NCI-H82 (cell line): ENCODE measurements around the gene GHDC.
"Not testable (repeated sequence)": the region's sequence is repeated elsewhere in the genome, so short reads cannot be mapped to it uniquely, and the experiment has no call there.

Experiments
- DNase-seq: peaks from one replicate; lab custom pipeline; 2025; lab: John Stamatoyannopoulos, UW

Gene GHDC

DNA sequence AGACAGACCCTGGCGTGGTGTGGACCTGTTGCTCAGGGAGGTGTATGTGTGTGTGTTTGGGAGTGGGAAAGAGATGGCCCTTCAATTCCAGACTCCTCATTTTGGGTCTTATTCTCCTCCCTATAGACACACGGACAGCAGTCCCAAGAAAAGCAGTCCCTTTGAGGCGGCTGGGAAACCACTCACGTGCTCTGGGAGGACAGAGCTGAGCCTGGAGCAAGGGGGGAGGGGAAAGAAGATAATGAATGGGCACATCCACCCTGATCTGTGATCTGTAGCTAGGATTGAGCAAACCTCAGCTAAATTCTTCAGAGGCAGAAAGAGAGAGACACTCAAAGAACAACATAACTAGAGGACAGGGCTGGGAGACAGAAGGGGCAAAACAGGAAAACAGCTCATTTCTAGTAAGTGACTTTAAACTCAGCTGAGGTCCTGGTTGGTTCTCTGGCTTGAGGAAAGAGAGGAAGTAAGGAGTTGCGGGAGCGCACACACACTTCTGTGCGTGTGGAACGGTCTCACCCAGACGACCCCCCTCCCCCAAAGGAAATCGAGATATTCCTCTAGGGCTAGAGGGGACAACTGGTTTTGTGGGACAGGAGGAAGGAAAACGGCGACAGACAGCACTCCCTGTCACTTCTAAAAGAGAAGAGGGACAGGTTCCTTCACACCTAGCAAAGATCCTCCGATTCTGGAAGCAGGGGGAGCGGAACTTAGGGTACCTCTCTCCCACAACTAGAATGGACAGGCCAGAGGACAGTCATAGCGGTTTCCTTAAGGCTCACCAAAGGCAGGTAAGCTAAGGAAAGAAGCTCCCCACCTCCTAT lies 40.2 kb downstream of the GHDC start:
- DNase-seq, result peak; percentile 48

GRCh38 chr17:42146911-42147607 lies 47.2 kb downstream of the GHDC start:
- no peak for DNase-seq

DNA sequence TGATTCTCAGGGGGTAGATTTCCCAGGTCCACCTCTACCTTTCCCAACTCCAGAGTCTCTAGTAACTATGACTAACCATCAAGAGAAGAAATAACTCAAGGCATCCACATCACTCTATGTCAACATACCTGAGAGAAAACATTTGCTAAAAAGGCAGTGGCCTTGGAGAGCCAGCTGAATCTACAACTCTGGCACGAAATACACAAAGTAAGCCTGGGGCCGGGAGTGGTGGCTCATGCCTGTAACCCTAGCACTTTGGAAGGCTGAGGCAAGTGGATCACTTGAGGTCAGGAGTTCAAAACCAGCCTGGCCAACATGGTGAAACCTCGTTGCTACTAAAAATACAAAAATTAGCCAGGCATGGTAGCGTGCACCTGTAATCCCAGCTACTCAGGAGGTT lies 51.2 kb downstream of the GHDC start:
- not testable (repeated sequence) for DNase-seq

DNA sequence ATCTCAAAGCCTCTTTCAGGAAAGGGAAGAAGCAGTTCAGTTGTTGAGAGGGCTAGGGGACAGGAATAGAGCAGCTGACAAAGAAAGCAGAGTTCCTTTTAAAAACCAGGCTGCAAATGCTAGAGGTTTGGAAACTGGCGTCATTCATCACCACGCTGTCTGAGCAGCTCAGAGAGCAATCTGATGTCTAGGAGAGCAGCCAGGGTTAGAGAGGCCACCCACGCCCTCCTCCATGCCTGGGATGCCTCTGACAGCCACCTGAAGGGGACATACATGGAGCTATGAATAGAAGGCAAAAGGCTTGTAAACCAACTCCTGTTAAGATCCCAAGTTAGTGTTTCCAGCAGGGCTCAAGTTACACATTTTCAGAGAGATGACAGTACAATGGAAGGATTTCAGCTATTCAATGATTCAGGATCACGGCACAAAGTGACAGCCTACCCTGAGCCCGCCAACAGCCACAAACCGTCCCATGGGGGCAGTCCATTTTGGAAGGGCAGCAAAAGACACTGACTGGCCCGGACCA lies 51.9 kb downstream of the GHDC start:
- DNase-seq, result no peak

GRCh38 chr17:42141382-42141781 lies 52.9 kb downstream of the GHDC start:
- no peak for DNase-seq

GRCh38 chr17:42140690-42141089 lies 53.6 kb downstream of the GHDC start:
- DNase-seq, result not testable (repeated sequence)
